ENCODE results near the gene DCDC2. TPM values are rescaled to one million over a fixed set of nuclear protein-coding genes. Genes with fewer than 3 reads are reported as not detected.

The DCDC2 gene
- total and polyA plus RNA-seq, 2 donors (not counting 3 experiments of a cell fraction or from before 2014, with no cell fraction given): not detected

GRCh38 chr6:24324617-24325016 is 33.2 kb downstream of the DCDC2 start:
- no peaks in the 10 kb centered on the region for H3K9me1 ChIP-seq (replicated peaks; ENCODE audit: control insufficient read depth, extremely low read depth, insufficient read depth, low read length)
- no peak overlapping the region for H2AFZ ChIP-seq (ENCODE audit: low read depth, low read length)
- no TSS peak for BruUV-seq (replicated peaks)
- intact Hi-C loops (cut with micrococcal nuclease) (no loop called here), dilution Hi-C loops (cut with MboI; ENCODE audit: extremely low pct_ligation_motif_present, low sequenced_read_pairs) (no loop called here)
- H3K27me3 ChIP-seq (ENCODE audit: control insufficient read depth in 2 of 2, insufficient read depth in 2 of 2, low read length in 2 of 2): no peaks in the 10 kb centered on the region
- H3K9me3 ChIP-seq (replicated peaks; ENCODE audit: control insufficient read depth, insufficient read depth, low read length): no peaks in the 10 kb centered on the region
- no peaks in the 10 kb centered on the region for H3K79me2 ChIP-seq (ENCODE audit: control insufficient read depth, insufficient read depth, low read length)
- no peak overlapping the region for H3K27ac ChIP-seq (ENCODE audit: insufficient read depth, low read depth, low read length)
- no peak overlapping the region for H3K9ac ChIP-seq (replicated peaks; ENCODE audit: extremely low read depth, insufficient read depth, low read length)
- CTCF ChIA-PET: interaction anchor here (0.6 to 1.7 kb wide), 2 partner anchors 10 to 1369 kb away, joined by 4 to 5 read pairs; no protein-coding TSS in a partner anchor
- H3K36me3 ChIP-seq (ENCODE audit: control insufficient read depth in 2 of 2, extremely low read depth in 1 of 2, insufficient read depth in 2 of 2, low read length in 2 of 2): no peaks in the 10 kb centered on the region
- FAIRE-seq (no peak), DNase-seq (ENCODE audit: low read depth, low spot score) (no peak)
- TF ChIP-seq GATA2 (IDR thresholded peaks at IDR 0.05; ENCODE audit: insufficient read depth, insufficient read length, low read depth, low read length) (no peak), POLR2A (IDR thresholded peaks at IDR 0.05; ENCODE audit: low read depth, low read length) (no peak), CTCF (IDR thresholded peaks at IDR 0.05; ENCODE audit: extremely low read depth in 1 of 2, insufficient read depth in 1 of 2, low read depth in 1 of 2, low read length in 2 of 2) (no peak), JUN (IDR thresholded peaks at IDR 0.05; ENCODE audit: borderline replicate concordance, insufficient read depth, insufficient read length, low read depth) (no peak), MYC (IDR thresholded peaks at IDR 0.05; ENCODE audit: low read depth, low read length) (no peak), FOS (IDR thresholded peaks at IDR 0.05; ENCODE audit: borderline replicate concordance, insufficient read depth, low read length) (no peak), EZH2 (IDR thresholded peaks at IDR 0.05; ENCODE audit: borderline replicate concordance, low read depth, low read length, severe bottlenecking) (no peak), POLR2AphosphoS5 (IDR thresholded peaks at IDR 0.05; ENCODE audit: insufficient read depth, low read depth, low read length) (no peak), MAX (IDR thresholded peaks at IDR 0.05; ENCODE audit: insufficient read depth, insufficient read length) (no peak)
- no peaks in the 10 kb centered on the region for H3K4me1 ChIP-seq (ENCODE audit: control insufficient read depth, extremely low read depth, insufficient read depth, low read length)
- H4K20me1 ChIP-seq (replicated peaks; ENCODE audit: control insufficient read depth, extremely low read depth, insufficient read depth, low read length): no peaks in the 10 kb centered on the region
- H3K4me2 ChIP-seq (ENCODE audit: insufficient read depth, low read length): no peak overlapping the region
- H3K4me3 ChIP-seq (replicated peaks in 1 of 3; ENCODE audit: insufficient read depth in 1 of 3, low read depth in 1 of 3, low read length in 3 of 3): no peak overlapping the region
- POLR2A ChIA-PET: no interaction called here
